ENCODE results near the gene ITPRIP.

The ITPRIP gene

DNA sequence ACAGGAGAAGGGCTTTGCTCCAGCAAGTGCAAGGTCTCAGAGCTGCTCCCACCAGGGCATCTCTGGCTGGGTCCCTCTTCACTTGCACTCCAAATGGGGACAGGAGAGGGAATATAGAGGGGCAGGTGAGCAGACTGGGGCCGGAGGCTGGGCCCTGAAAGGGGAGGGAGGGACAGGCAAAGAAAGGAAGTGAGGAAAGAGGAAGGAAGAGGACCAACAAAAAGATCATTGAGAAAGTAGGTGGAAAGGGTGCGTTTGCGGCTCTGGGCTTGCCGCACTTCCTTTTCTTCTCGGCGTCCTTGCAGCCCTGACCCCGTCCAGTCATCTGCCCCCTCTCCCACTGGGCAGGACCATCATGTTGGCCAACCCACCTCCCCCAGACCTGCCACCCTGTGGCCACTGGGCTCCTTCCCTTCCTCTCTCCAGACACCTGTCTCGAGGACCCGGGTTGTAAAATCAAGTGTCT is 14.0 kb downstream of the ITPRIP start:
- TF ChIP-seq, protein P1, sequence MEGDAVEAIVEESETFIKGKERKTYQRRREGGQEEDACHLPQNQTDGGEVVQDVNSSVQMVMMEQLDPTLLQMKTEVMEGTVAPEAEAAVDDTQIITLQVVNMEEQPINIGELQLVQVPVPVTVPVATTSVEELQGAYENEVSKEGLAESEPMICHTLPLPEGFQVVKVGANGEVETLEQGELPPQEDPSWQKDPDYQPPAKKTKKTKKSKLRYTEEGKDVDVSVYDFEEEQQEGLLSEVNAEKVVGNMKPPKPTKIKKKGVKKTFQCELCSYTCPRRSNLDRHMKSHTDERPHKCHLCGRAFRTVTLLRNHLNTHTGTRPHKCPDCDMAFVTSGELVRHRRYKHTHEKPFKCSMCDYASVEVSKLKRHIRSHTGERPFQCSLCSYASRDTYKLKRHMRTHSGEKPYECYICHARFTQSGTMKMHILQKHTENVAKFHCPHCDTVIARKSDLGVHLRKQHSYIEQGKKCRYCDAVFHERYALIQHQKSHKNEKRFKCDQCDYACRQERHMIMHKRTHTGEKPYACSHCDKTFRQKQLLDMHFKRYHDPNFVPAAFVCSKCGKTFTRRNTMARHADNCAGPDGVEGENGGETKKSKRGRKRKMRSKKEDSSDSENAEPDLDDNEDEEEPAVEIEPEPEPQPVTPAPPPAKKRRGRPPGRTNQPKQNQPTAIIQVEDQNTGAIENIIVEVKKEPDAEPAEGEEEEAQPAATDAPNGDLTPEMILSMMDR (IDR thresholded peaks at IDR 0.05; ENCODE audit: extremely low read depth, missing control alignments) = no peak
- no peak for DNase-seq (ENCODE audit: low spot score)

GRCh38 chr10:104323760-104324201 is 14.5 kb downstream of the ITPRIP start:
- TF ChIP-seq, protein P1 (IDR thresholded peaks at IDR 0.05; ENCODE audit: extremely low read depth, missing control alignments) = no peak
- no peak for DNase-seq (ENCODE audit: low spot score)

DNA sequence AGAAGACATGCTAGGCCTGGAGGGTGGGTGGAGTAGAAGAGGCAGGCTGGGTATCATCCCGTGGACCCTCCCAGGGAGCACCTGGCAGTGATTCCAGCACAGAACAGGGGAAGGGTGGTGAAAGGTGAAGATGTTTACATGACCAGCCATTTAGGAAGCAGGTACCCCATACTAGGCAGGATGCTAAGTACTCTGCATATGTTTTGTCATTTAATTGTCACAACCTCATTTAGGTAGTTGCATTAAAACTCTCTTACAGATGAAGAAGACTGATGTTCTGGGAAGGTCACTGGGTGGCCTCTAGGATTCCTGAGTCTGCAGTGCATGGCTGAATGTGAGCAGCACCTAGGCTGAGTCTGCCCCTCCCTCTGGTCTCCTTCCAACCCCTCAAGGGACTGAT is 15.2 kb downstream of the ITPRIP start:
- TF ChIP-seq, protein P1 (IDR thresholded peaks at IDR 0.05; ENCODE audit: extremely low read depth, missing control alignments) = no peak
- no peak for DNase-seq (ENCODE audit: low spot score)

- TF ChIP-seq, protein P1 (IDR thresholded peaks at IDR 0.05; ENCODE audit: extremely low read depth, missing control alignments) = no peak
- no peak for DNase-seq (ENCODE audit: low spot score)
Measured at GRCh38 chr10:104322416-104322782, 15.9 kb downstream of the ITPRIP start.

DNA sequence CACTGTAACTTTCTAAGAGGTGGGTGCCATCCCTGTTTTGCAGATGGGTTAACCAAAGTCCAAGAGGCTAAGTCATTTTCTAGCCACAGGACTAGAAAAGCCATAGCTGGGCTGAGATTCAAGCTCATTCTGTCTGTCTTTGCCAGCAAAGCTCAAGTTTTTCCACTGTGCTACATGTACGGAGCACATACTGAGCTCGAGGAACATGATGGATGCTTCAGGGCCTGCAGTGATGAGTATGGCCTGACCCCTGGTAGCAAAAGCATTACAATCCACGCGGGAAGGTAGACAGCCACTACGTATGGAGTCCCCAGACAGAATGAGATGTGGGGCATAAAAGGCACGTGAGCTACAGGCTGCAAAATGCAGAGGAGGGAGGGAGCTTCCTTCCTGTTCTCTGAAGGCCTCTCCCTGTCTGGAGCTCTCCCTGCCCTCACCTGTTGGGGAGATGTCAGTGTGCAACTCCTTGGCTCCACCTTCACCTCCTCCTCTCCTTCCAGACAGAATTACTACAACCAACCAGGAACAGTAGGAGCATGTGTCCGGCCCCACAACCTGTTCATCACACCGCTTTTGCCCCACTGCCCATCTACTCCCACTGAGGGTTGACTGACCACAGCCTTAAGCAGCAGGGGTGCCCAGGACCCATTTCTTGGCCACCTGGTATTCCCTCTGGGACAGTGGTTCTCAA is 16.4 kb downstream of the ITPRIP start:
- no peak for DNase-seq (ENCODE audit: low spot score)
- TF ChIP-seq, protein P1 (IDR thresholded peaks at IDR 0.05; ENCODE audit: extremely low read depth, missing control alignments) = no peak

- TF ChIP-seq, protein P1 (IDR thresholded peaks at IDR 0.05; ENCODE audit: extremely low read depth, missing control alignments) = no peak
- DNase-seq (ENCODE audit: low spot score) = no peak
Measured at GRCh38 chr10:104321226-104321625, 17.0 kb downstream of the ITPRIP start.

DNA sequence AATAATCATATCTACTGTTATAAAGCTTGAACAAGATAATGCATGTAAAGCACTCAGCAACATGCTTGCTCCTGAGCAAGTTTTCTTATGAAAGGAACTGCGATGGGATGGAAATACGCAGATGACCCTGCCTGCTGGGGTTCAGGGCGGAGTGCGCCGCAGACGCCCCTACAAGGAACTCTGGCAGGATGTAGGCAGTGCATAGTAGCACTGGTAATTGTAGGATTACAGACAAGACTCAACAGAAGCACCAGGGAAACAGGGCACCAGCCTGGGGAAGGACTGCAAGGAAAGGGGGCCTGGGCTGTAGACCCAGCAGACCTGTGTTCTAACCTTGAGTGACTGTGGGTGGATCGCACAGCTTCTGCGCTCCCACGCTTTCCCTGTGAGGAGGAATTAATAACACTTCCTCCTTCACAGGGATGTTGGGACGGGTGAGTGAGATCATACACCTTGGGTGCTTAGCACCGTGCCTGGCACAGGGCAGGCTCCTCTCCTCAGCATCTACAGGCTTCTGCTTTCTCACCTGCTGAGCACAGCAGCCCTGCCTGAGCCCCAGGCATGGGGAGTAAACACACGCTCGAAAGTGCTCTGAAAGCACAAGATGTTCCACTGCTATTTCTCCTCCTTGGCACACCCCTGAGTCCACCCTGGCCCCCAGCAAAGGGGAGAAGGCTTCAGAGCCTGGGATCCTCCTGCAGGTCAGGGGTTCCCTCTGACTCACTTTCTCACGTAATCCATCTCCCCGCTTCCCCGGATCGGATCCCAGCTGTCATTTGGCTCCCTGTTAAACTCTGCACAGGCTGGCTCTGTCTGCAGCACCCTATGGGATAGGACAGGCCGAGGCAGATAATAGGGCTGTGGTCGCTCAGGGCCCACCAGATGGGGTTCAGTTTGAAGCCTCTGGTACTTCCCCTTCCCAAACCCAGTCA is 19.2 kb downstream of the ITPRIP start:
- TF ChIP-seq, protein P1 (IDR thresholded peaks at IDR 0.05; ENCODE audit: extremely low read depth, missing control alignments) = no peak
- DNase-seq (ENCODE audit: low spot score) = no peak
